HEK293T (cell line): Measurements from ENCODE around the gene ZNF683.

Experiments
- CTCF ChIA-PET: fragments of 350-600 bp; formaldehyde crosslinking; extraction: SDS; loops from one replicate; lab custom pipeline; 2021; ENCODE audit warnings: antibody characterized with exemption, inconsistent platforms; lab: Yijun Ruan, JAX
- POLR2A ChIA-PET: fragments of 350-600 bp; formaldehyde crosslinking; extraction: SDS; loops from one replicate; lab custom pipeline; 2020; ENCODE audit warnings: antibody characterized with exemption, inconsistent platforms; lab: Yijun Ruan, JAX
- DNase-seq: peaks from one replicate; pipeline ENCODE4 v3.0.0; 2012; ENCODE audit warnings: mixed read lengths; ENCODE audit errors: extremely low spot score
- ARNT ChIP-seq: fragments of 450-650 bp; IDR thresholded peaks from 2 replicates; pipeline ENCODE4 v1.6.1; 2017; ENCODE audit warnings: mild to moderate bottlenecking
- BHLHE40 ChIP-seq: fragments of 450-650 bp; IDR thresholded peaks from 2 replicates; pipeline ENCODE4 v1.6.1; 2016; ENCODE audit warnings: mild to moderate bottlenecking, moderate library complexity, borderline replicate concordance
- CTBP1 ChIP-seq: fragments of 450-650 bp; IDR thresholded peaks from 2 replicates; pipeline ENCODE4 v1.6.1; 2016; ENCODE audit warnings: borderline replicate concordance
- ELF4 ChIP-seq: fragments of 450-650 bp; IDR thresholded peaks from 2 replicates; pipeline ENCODE4 v1.6.1; 2017; ENCODE audit warnings: antibody characterized with exemption
- FOXA1 ChIP-seq: fragments of 450-650 bp; IDR thresholded peaks from 2 replicates; pipeline ENCODE4 v1.6.1; 2016; ENCODE audit warnings: mild to moderate bottlenecking
- FOXK2 ChIP-seq: fragments of 450-650 bp; IDR thresholded peaks from 2 replicates; pipeline ENCODE4 v1.6.1; 2016; ENCODE audit warnings: mild to moderate bottlenecking
- FOXM1 ChIP-seq: fragments of 450-650 bp; IDR thresholded peaks from 2 replicates; pipeline ENCODE4 v1.6.1; 2017; ENCODE audit warnings: mild to moderate bottlenecking, borderline replicate concordance
- HDGF ChIP-seq: fragments of 450-650 bp; IDR thresholded peaks from 2 replicates; pipeline ENCODE4 v1.6.1; 2017; ENCODE audit warnings: antibody characterized with exemption, borderline replicate concordance
- L3MBTL2 ChIP-seq: fragments of 450-650 bp; conservative IDR thresholded peaks from 2 replicates; pipeline ENCODE4 v1.6.1; 2016; ENCODE audit warnings: mild to moderate bottlenecking
- LEF1 ChIP-seq: fragments of 450-650 bp; IDR thresholded peaks from 2 replicates; pipeline ENCODE4 v1.6.1; 2017; ENCODE audit warnings: mild to moderate bottlenecking, borderline replicate concordance
- NFRKB ChIP-seq: fragments of 450-650 bp; IDR thresholded peaks from 2 replicates; pipeline ENCODE4 v1.6.1; 2016; ENCODE audit warnings: mild to moderate bottlenecking, moderate library complexity
- PKNOX1 ChIP-seq: fragments of 450-650 bp; IDR thresholded peaks from 2 replicates; pipeline ENCODE4 v1.6.1; 2016
- SP1 ChIP-seq: fragments of 450-650 bp; IDR thresholded peaks from 2 replicates; pipeline ENCODE4 v1.6.1; 2017
- SUZ12 ChIP-seq: fragments of 450-650 bp; IDR thresholded peaks from 2 replicates; pipeline ENCODE4 v1.6.1; 2016; ENCODE audit warnings: mild to moderate bottlenecking
- TARDBP ChIP-seq: fragments of 450-650 bp; IDR thresholded peaks from 2 replicates; pipeline ENCODE4 v1.6.1; 2016
- ZNF384 ChIP-seq: fragments of 450-650 bp; IDR thresholded peaks from 2 replicates; pipeline ENCODE4 v1.6.1; 2016

Gene ZNF683

GRCh38 chr1:26411624-26412074, 39.1 kb upstream of the ZNF683 start:
- POLR2A ChIA-PET = no interaction called here
- TF ChIP-seq CTBP1 = no peak
- TF ChIP-seq ARNT = no peak
- no peak for TF ChIP-seq FOXK2
- TF ChIP-seq LEF1 = no peak
- TF ChIP-seq FOXM1 = no peak
- TF ChIP-seq NFRKB = no peak
- TF ChIP-seq SUZ12 = no peak
- TF ChIP-seq BHLHE40 = no peak
- no peak for TF ChIP-seq TARDBP
- TF ChIP-seq HDGF = no peak
- TF ChIP-seq L3MBTL2 = no peak
- TF ChIP-seq PKNOX1 = no peak
- TF ChIP-seq FOXA1 = no peak
- TF ChIP-seq ELF4 = no peak
- TF ChIP-seq ZNF384 = no peak
- no peak for TF ChIP-seq SP1
- CTCF ChIA-PET = no interaction called here
- DNase-seq = no peak

- POLR2A ChIA-PET = no interaction called here
- no peak for TF ChIP-seq FOXK2
- DNase-seq = no peak
- CTCF ChIA-PET = no interaction called here
These were observed 38.4 kb upstream of the ZNF683 start, which contains the start of gene LIN28A for GRCh38 chr1:26410706-26411623. Gene LIN28A (plus strand): TSS chr1:26410817. CDS start chr1:26410892, 75 bp downstream.

- DNase-seq = no peak
- TF ChIP-seq SUZ12 = no peak
- no peak for TF ChIP-seq ZNF384
- no peak for TF ChIP-seq TARDBP
- no peak for TF ChIP-seq FOXA1
- no peak for TF ChIP-seq ELF4
- no peak for TF ChIP-seq CTBP1
- TF ChIP-seq SP1 = no peak
- CTCF ChIA-PET = no interaction called here
- POLR2A ChIA-PET = interaction anchor here (0.9 to 1.3 kb wide), 2 partner anchors 23 to 130 kb away, joined by 3 to 4 read pairs; partner anchors contain the start of gene DHDDS
These were observed 36.7 kb upstream of the ZNF683 start for GRCh38 chr1:26409191-26409807.

- ChIA-PET POLR2A (interaction anchor here (0.6 to 1.3 kb wide), 2 partner anchors 23 to 68 kb away, joined by 4 read pairs; partner anchors contain the start of gene DHDDS), CTCF (interaction anchor here (1.2 kb wide), 1 partner anchor 9 kb away, joined by 6 read pairs; no protein-coding TSS in a partner anchor)
- peak; percentile 73 for DNase-seq
These were observed 36.1 kb upstream of the ZNF683 start for GRCh38 chr1:26408604-26409003.

GRCh38 chr1:26405281-26405915, 32.8 kb upstream of the ZNF683 start:
- ChIA-PET POLR2A (interaction anchor here (0.5 to 0.8 kb wide), 2 partner anchors 14 to 100 kb away, joined by 4 read pairs; no protein-coding TSS in a partner anchor), CTCF (interaction anchor here (1.4 to 2.9 kb wide), 2 partner anchors 12 to 120 kb away, joined by 3 to 19 read pairs; no protein-coding TSS in a partner anchor)
- no peak for DNase-seq
- TF ChIP-seq SUZ12 = no peak
- TF ChIP-seq FOXM1 = no peak

More at GRCh38 chr1:26408604-26409003, 36.1 kb upstream of the ZNF683 start:
- no peak for TF ChIP-seq CTBP1
- no peak for TF ChIP-seq BHLHE40
- no peak for TF ChIP-seq ZNF384
- no peak for TF ChIP-seq FOXM1
- TF ChIP-seq FOXK2 = no peak
- TF ChIP-seq FOXA1 = no peak
- no peak for TF ChIP-seq SUZ12
- no peak for TF ChIP-seq TARDBP
- TF ChIP-seq ARNT = no peak
- no peak for TF ChIP-seq ELF4
- TF ChIP-seq L3MBTL2 = no peak
- no peak for TF ChIP-seq HDGF
- no peak for TF ChIP-seq SP1
- no peak for TF ChIP-seq PKNOX1
- no peak for TF ChIP-seq LEF1
- TF ChIP-seq NFRKB = no peak

- ChIA-PET POLR2A (no interaction called here), CTCF (interaction anchor here (2.9 kb wide), 1 partner anchor 13 kb away, joined by 19 read pairs; no protein-coding TSS in a partner anchor)
- no peak for DNase-seq
- TF ChIP-seq ZNF384 (no peak), FOXM1 (no peak), LEF1 (no peak), BHLHE40 (no peak), CTBP1 (no peak), FOXA1 (no peak)
These were observed 32.1 kb upstream of the ZNF683 start for GRCh38 chr1:26404641-26405040.
